ENCODE measurements around the gene CLNK.

Gene CLNK

GRCh38 chr4:10455133-10455532 lies 229.4 kb downstream of the CLNK start:
- no peak for DNase-seq (ENCODE audit: low spot score)

DNA sequence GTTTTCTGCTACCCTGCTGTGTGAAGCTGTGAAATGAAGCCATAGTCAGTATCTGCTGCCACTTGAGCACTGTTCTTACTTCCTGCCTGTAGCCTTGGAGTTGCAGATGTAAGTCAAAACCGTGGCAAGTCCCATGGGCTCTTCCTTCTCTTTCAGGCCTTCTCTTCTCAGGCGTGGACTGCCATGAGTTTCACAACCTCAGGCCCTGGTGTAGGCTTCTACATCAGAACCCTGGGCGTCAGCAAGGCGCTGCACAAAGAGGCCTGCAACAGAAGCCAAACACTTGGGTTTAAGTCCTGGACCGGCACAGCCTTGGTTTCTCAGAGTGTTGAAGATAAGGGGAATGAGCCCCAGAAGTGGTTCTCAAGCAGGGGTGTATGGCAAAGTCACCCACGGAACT lies 229.8 kb downstream of the CLNK start:
- no peak for DNase-seq (ENCODE audit: low spot score)

DNA sequence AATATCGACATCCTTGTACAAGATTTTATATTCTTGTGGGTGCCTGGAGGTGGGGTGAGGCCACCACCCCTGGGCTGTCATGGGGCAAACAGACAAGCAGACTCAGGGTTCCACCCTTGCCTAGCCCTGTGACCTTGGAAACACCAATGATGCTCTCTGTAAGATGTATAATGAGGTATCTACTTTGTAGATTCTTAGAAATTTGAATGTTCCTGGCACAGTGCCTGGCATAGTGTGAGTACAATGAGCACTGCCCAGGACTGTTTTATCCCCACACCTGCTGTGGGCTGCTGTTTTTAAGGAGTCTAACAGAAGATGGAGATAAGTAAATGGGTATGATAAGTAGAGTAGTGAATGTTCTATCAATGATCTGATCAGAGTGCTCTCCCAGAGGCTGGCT lies 230.4 kb downstream of the CLNK start:
- DNase-seq (ENCODE audit: low spot score), result no peak

- no peak for DNase-seq (ENCODE audit: low spot score)
Observed at GRCh38 chr4:10448991-10449390, 235.6 kb downstream of the CLNK start.

DNA sequence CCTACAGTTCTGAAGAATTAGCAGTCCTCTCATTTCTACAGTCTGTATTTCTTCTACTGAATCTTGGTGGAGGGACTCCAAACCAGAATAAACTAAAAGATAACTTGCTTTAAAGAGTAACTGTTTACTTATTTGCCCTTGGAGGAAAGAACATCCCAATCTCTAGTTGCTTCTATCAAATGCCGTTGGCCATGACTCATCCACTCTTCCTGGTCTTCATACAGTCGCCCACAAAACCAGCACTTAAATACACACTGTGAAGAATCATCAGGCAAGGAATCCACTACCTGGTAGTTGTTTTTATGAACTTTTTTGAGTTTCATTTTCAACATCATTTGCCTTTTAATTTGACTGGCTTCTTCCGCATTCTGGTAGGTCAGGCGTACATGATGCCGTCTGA lies 241.6 kb downstream of the CLNK start:
- no peak for DNase-seq (ENCODE audit: low spot score)

- DNase-seq (ENCODE audit: low spot score), result no peak
Observed at GRCh38 chr4:10441512-10441911, 243.1 kb downstream of the CLNK start.

GRCh38 chr4:10438924-10439323 lies 245.6 kb downstream of the CLNK start:
- no peak for DNase-seq (ENCODE audit: low spot score)

GRCh38 chr4:10437735-10438134 lies 246.8 kb downstream of the CLNK start:
- DNase-seq (ENCODE audit: low spot score), result no peak
